Erythroblast (primary cell): ENCODE results near the gene AHNAK.

Experiments used
- GATA1 ChIP-seq: IDR thresholded peaks from 2 replicates; pipeline ENCODE4 v1.6.1; 2011; ENCODE audit warnings: low read depth, mild to moderate bottlenecking, control low read depth, low read length, moderate library complexity
- POLR2A ChIP-seq: IDR thresholded peaks from 2 replicates; pipeline ENCODE4 v1.6.1; 2011; ENCODE audit warnings: mild to moderate bottlenecking, low read length

DNA sequence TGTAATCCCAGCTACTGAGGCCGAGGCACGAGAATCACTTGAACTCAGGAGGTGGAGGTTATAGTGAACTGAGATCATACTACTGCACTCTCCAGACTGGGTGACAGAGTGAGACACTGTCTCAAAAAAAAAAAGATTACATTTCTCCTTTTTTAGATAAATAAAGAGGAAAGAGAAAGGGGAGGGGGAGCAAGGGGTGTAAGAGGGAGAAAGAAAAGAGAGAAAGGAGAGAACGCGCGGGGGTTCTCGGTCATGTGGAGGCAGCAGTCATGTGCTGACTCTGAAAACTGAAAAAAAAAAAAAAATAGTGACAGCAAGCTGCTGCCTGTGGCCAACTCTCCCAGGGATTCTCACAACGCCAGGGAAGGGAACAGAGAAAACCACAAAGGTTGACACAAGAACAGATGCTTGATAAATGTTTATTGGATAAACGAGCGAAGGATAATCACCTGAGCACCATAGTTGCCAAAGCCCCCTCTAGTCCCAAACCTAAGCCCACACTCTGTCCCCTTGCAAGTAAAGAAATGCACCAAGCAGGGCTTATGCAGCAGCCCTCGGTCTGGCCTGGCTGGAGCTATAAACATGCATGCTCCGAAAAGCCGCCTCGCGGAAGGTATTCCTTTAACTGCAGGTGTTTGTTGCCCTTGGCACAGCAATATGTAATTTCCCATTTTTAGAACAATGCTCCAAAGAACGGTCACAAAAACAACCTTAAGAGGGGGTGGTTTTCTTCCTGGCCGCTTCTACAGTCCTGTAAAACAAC, 113.3 kb downstream of the AHNAK start:
- TF ChIP-seq POLR2A (no peak), GATA1 (no peak)
